A673 (cell line): ENCODE measurements around the gene PCDH18. TPM values are rescaled to one million over a fixed set of nuclear protein-coding genes. Genes with fewer than 3 reads are reported as not detected.
A peak's percentile ranks its signal among the peaks of the same experiment; 100 is the strongest.

Source experiments
- BruUV-seq: library from RNA; stranded (reverse); fragments of 400-500 nt; replicated peaks from 2 replicates; lab custom pipeline; 2021; lab: Mats Ljungman, UMichigan
- CTCF ChIA-PET: fragments of 300-600 bp; sonication (Branson Sonifier 250); formaldehyde crosslinking; loops from one replicate; lab custom pipeline; 2022; ENCODE audit warnings: antibody characterized with exemption; lab: Charles Lee
- POLR2A ChIA-PET: fragments of 300-600 bp; sonication (Branson Sonifier 250); formaldehyde crosslinking; loops from one replicate; lab custom pipeline; 2022; ENCODE audit warnings: antibody characterized with exemption; ENCODE audit not compliant: low non-redundant PET; lab: Charles Lee
- DNase-seq: peaks from one replicate; pipeline ENCODE4 v3.0.0-alpha.2; 2015; ENCODE audit warnings: low spot score
- H3K27ac ChIP-seq: fragments of 200-600 bp; sonication (generic); 2 replicates; pipeline ENCODE4 v1.5.1; 2016; ENCODE audit warnings: mixed run types, low read depth, mild to moderate bottlenecking, mixed read lengths, antibody characterized with exemption, low read length; ENCODE audit not compliant: poor library complexity, severe bottlenecking
- H3K27me3 ChIP-seq: fragments of 200-600 bp; sonication (generic); replicated peaks from 2 replicates; pipeline ENCODE4 v1.6.1; 2017; ENCODE audit warnings: mixed run types, low read depth, mild to moderate bottlenecking, mixed read lengths, antibody characterized with exemption, low read length; ENCODE audit not compliant: insufficient read depth, poor library complexity
- H3K36me3 ChIP-seq: fragments of 200-600 bp; sonication (generic); 2 replicates; pipeline ENCODE4 v1.6.1; 2016; ENCODE audit warnings: mixed run types, mild to moderate bottlenecking, mixed read lengths, antibody characterized with exemption, low read length; ENCODE audit not compliant: insufficient read depth, poor library complexity, severe bottlenecking
- H3K4me1 ChIP-seq: fragments of 200-600 bp; sonication (generic); 2 replicates; pipeline ENCODE4 v1.6.1; 2017; ENCODE audit warnings: mixed run types, mild to moderate bottlenecking, mixed read lengths, antibody characterized with exemption, low read length; ENCODE audit not compliant: insufficient read depth, poor library complexity, severe bottlenecking
- H3K4me3 ChIP-seq: fragments of 200-600 bp; sonication (generic); 2 replicates; pipeline ENCODE4 v1.5.1; 2016; ENCODE audit warnings: low read depth, mixed run types, mild to moderate bottlenecking, mixed read lengths, low read length; ENCODE audit not compliant: poor library complexity, severe bottlenecking
- H3K9me3 ChIP-seq: fragments of 200-600 bp; sonication (generic); 2 replicates; pipeline ENCODE4 v1.6.1; 2016; ENCODE audit warnings: mixed run types, low read depth, mild to moderate bottlenecking, mixed read lengths, antibody characterized with exemption, low read length; ENCODE audit not compliant: poor library complexity, severe bottlenecking
- CTCF ChIP-seq: fragments of 300-800, 200-600 bp; sonication (generic); conservative IDR thresholded peaks from 2 replicates; pipeline ENCODE4 v1.5.1; 2017; ENCODE audit warnings: low read depth, mild to moderate bottlenecking, antibody characterized with exemption, low read length, moderate library complexity, mixed read lengths
- EZH2 ChIP-seq: fragments of 200-600 bp; sonication (generic); IDR thresholded peaks from 2 replicates; pipeline ENCODE4 v1.6.1; 2017; ENCODE audit warnings: borderline replicate concordance, low read depth, mild to moderate bottlenecking, mixed read lengths, antibody characterized with exemption, low read length; ENCODE audit not compliant: poor library complexity, severe bottlenecking
- intact Hi-C: fragments of 100-400 bp; cut with micrococcal nuclease; formaldehyde crosslinking; loops from one replicate; pipeline ENCODE4 v1.10.0; 2022; ENCODE audit not compliant: unreplicated experiment
- total RNA-seq: library from RNA; stranded (reverse); gene quantifications from 2 replicates; pipeline ENCODE4 v1.2.3, GENCODE V29; 2021

Gene PCDH18
- total RNA-seq, 1 experiment from 2014 or later = 7.8 TPM

GRCh38 chr4:137534516-137534915 lies 2.2 kb upstream of the PCDH18 start:
- BruUV-seq = no TSS peak
- no peak overlapping the region for H3K27ac ChIP-seq
- ChIA-PET CTCF (no interaction called here), POLR2A (no interaction called here)
- peaks cover 22% of the 10 kb centered on the region for H3K4me1 ChIP-seq
- H3K36me3 ChIP-seq = no peaks in the 10 kb centered on the region
- no peaks in the 10 kb centered on the region for H3K27me3 ChIP-seq
- intact Hi-C loops = loop anchor here (5.0 kb wide), 3 partner anchors 128 to 407 kb away; no protein-coding TSS in a partner anchor
- TF ChIP-seq CTCF (no peak), EZH2 (no peak)
- no peak overlapping the region for H3K4me3 ChIP-seq
- no peak for DNase-seq
- no peaks in the 10 kb centered on the region for H3K9me3 ChIP-seq

- POLR2A ChIA-PET = no interaction called here
- H3K4me3 ChIP-seq = no peak overlapping the region
These were observed 1.6 kb upstream of the PCDH18 start for GRCh38 chr4:137533855-137534254.

DNA sequence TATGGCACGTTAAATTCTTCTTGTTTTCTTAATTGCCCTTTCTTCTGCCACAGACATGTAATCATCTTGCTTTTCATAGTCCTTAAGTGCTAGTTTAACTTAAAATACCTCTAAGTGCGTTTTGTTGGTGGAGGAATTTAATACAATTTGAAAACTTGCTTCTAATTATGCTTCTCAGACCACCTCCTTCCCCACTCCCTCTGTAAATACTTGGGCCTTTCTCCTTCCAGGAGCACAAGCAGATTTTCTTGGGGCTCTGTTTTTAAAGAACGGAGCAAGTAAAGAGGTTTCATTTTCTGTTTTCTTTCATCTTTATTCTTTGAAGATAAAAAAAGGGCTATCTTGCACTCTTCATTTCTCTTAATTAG lies 559 bp upstream of the PCDH18 start:
- no peak for TF ChIP-seq CTCF
- no peak for TF ChIP-seq EZH2
- Histone ChIP-seq H3K4me1 (peaks cover 22% of the 10 kb centered on the region), H3K9me3 (no peaks in the 10 kb centered on the region), H3K4me3 (peak overlapping the region; percentile 62), H3K36me3 (no peaks in the 10 kb centered on the region), H3K27ac (peak overlapping the region; percentile 60), H3K27me3 (no peaks in the 10 kb centered on the region)
- ChIA-PET POLR2A (no interaction called here), CTCF (interaction anchor here (1.0 to 1.6 kb wide), 2 partner anchors 408 to 1338 kb away, joined by 3 to 8 read pairs; no protein-coding TSS in a partner anchor)
- intact Hi-C loops = loop anchor here (5.0 kb wide), 3 partner anchors 129 to 406 kb away; no protein-coding TSS in a partner anchor
- peak; percentile 24 for DNase-seq
- BruUV-seq = TSS peak; percentile 97

More at GRCh38 chr4:137533855-137534254, 1.6 kb upstream of the PCDH18 start:
- TF ChIP-seq CTCF (no peak), EZH2 (no peak)
- H3K27ac ChIP-seq = no peak overlapping the region
- H3K9me3 ChIP-seq = no peaks in the 10 kb centered on the region
- no peaks in the 10 kb centered on the region for H3K27me3 ChIP-seq
- no peak for DNase-seq
- CTCF ChIA-PET = no interaction called here
- H3K36me3 ChIP-seq = no peaks in the 10 kb centered on the region
- intact Hi-C loops = loop anchor here (5.0 kb wide), 3 partner anchors 128 to 407 kb away; no protein-coding TSS in a partner anchor
- peaks cover 22% of the 10 kb centered on the region for H3K4me1 ChIP-seq
- no TSS peak for BruUV-seq
